ENCODE results near the gene TCF23. TPM values are rescaled to one million over a fixed set of nuclear protein-coding genes. Genes with fewer than 3 reads are reported as not detected.

The TCF23 gene
- total and polyA plus RNA-seq, 9 donors, result 8.4 to 72.2 (median 41.7) TPM

DNA sequence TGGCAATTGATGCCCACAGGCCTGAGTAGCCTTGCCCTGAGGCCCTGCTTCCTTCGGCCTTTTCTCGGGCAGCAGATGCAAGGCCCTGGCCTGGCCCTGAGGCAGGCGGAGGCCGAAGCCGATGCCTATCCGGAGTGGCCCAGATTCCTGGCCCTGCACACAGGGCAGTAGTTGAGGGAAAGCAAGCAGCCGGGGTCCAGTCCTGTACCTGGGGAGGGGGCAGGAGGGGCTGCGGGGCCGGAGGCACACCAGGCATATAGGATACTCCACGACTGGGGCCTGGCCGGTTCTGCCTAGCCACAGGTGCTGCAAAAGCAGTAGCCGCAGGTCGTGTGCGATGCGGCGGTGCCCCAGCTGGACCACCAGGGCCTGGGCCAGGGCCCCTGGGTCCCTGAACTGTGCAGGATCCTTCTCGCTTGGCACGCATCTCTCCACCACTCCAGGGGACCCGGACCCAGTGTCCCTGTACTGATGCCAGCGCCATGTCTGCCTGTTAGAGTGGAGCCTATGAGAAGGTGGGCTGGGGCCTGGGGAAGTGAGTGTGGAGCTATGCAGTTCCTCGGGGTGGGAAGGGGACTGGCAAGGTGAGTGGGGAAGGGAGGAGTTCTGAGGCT lies 11.4 kb upstream of the TCF23 start:
- Histone ChIP-seq H3K27me3 (no peaks in the 10 kb centered on the region), H3K4me3 (no peak overlapping the region), H3K4me1 (ENCODE audit: insufficient read depth) (peaks cover 6% of the 10 kb centered on the region), H3K36me3 (no peaks in the 10 kb centered on the region), H3K27ac (no peak overlapping the region), H3K9me3 (no peaks in the 10 kb centered on the region)
- WGBS, 3 donors, result 89 to 95% (median 90%) methylated on average over 21 of the region's 21 CpGs
- TF ChIP-seq, protein P1, sequence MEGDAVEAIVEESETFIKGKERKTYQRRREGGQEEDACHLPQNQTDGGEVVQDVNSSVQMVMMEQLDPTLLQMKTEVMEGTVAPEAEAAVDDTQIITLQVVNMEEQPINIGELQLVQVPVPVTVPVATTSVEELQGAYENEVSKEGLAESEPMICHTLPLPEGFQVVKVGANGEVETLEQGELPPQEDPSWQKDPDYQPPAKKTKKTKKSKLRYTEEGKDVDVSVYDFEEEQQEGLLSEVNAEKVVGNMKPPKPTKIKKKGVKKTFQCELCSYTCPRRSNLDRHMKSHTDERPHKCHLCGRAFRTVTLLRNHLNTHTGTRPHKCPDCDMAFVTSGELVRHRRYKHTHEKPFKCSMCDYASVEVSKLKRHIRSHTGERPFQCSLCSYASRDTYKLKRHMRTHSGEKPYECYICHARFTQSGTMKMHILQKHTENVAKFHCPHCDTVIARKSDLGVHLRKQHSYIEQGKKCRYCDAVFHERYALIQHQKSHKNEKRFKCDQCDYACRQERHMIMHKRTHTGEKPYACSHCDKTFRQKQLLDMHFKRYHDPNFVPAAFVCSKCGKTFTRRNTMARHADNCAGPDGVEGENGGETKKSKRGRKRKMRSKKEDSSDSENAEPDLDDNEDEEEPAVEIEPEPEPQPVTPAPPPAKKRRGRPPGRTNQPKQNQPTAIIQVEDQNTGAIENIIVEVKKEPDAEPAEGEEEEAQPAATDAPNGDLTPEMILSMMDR (IDR thresholded peaks at IDR 0.05), result no peak
- no peak for TF ChIP-seq EP300 (IDR thresholded peaks at IDR 0.05)
- no peak for TF ChIP-seq POLR2A (IDR thresholded peaks at IDR 0.05)
- intact Hi-C loops (cut with DNase I), result no loop called here
- DNase-seq, result no peak

DNA sequence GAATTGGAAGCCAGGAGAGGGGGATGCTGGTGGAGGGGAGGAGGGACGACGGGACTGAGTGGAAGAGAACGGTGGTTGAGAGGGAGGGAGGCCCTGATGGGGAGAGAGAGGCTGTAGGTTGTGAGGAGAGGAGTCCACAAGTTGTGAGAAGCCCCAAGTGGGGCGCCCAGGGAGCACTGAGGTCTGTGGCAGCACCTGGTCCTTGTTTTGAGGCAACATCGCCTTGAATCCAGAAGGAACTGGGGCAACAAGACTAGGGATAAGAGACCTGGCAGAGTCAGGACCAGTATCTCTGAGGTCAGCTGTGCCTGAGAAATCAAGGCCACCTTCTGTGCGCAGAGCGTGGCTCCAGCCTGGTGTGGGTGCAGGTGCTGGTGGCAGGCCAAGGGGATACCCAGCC lies 10.7 kb upstream of the TCF23 start:
- no peaks in the 10 kb centered on the region for H3K27me3 ChIP-seq
- 71 to 88% (median 85%) methylated on average over 7 of the region's 7 CpGs for WGBS, 3 donors
- H3K36me3 ChIP-seq, result no peaks in the 10 kb centered on the region
- DNase-seq, result no peak
- H3K27ac ChIP-seq, result no peak overlapping the region
- TF ChIP-seq EP300 (IDR thresholded peaks at IDR 0.05) (no peak), POLR2A (IDR thresholded peaks at IDR 0.05) (no peak)
- TF ChIP-seq, protein P1 (IDR thresholded peaks at IDR 0.05), result no peak
- peaks cover 4% of the 10 kb centered on the region for H3K4me1 ChIP-seq (ENCODE audit: insufficient read depth)
- intact Hi-C loops (cut with DNase I), result no loop called here
- no peaks in the 10 kb centered on the region for H3K9me3 ChIP-seq
- H3K4me3 ChIP-seq, result no peak overlapping the region

DNA sequence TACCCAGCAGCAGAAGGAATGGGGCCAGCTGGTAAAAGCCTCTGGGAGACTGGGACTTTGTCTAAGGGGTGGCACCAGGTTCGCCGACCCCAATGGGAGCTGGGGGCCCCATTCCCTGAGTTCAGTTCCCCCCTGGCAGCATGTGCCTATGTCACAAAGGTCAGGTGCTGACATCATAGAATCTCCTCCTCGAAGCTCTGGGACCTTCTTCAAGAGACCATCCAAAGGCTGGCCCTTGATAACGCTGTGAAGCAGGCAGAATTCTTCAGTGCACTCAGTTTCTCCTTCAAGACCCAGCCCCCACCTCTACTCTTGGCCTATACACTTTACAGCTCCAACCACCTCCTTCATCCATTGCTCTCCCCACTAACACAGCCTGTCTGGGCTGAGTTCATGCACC lies 9.5 kb upstream of the TCF23 start, which contains the start of gene PRR30:
TSS of gene PRR30 (minus strand) at position 101 of the 400 bp plus-strand sequence. CDS start 1,081 bp downstream, outside the sequence.
- 84 to 93% (median 89%) methylated on average over 4 of the region's 4 CpGs for WGBS, 3 donors
- Histone ChIP-seq H3K27me3 (no peaks in the 10 kb centered on the region), H3K4me3 (no peak within 1 kb of the TSS), H3K36me3 (no peaks in the 10 kb centered on the region), H3K27ac (no peak within 1 kb of the TSS), H3K4me1 (ENCODE audit: insufficient read depth) (no peaks in the 10 kb centered on the region), H3K9me3 (no peaks in the 10 kb centered on the region)
- TF ChIP-seq EP300 (IDR thresholded peaks at IDR 0.05) (no peak), POLR2A (IDR thresholded peaks at IDR 0.05) (no peak)
- TF ChIP-seq, protein P1 (IDR thresholded peaks at IDR 0.05), result no peak
- intact Hi-C loops (cut with DNase I), result no loop called here
- peak in 2 of 5 donors; percentile 4 to 15 for DNase-seq

DNA sequence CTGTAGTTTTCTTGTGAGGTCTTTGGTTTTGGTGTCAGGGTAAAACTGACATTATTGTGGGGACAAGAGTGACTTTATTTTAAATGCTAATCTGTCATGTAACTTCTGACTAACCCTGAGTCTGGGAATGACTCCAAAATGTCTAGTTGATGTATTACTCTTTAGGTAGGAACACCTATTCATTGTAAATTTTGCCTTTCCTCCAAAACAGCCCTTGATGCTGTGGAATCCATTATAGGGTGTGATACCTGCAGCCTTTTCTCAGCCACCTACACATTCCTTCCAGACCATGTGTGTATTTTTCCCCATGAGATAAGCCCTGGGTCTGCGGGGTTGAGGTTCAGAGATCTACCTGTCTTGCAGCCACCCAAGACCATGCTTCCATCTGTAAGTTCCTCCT lies 5.5 kb upstream of the TCF23 start:
- Histone ChIP-seq H3K27me3 (no peaks in the 10 kb centered on the region), H3K9me3 (no peaks in the 10 kb centered on the region), H3K27ac (no peak overlapping the region), H3K4me3 (no peak overlapping the region), H3K36me3 (no peaks in the 10 kb centered on the region), H3K4me1 (ENCODE audit: insufficient read depth) (peaks cover 2% of the 10 kb centered on the region)
- TF ChIP-seq EP300 (IDR thresholded peaks at IDR 0.05) (no peak), POLR2A (IDR thresholded peaks at IDR 0.05) (no peak)
- TF ChIP-seq, protein P1 (IDR thresholded peaks at IDR 0.05), result no peak
- intact Hi-C loops (cut with DNase I), result no loop called here
- 81 to 97% (median 88%) methylated on average over 1 of the region's 1 CpG for WGBS, 3 donors
- DNase-seq, result no peak
